ENCODE measurements around the gene CDC25B. TPM values are rescaled to one million over a fixed set of nuclear protein-coding genes. Genes with fewer than 3 reads are reported as not detected.
A peak's percentile ranks its signal among the peaks of the same experiment; 100 is the strongest.

Gene CDC25B
- total and polyA plus RNA-seq, 2 of the 13 experiments (the other 11 are each of a cell fraction or from before 2014, with no cell fraction given) = 14.5 to 19.4 TPM

DNA sequence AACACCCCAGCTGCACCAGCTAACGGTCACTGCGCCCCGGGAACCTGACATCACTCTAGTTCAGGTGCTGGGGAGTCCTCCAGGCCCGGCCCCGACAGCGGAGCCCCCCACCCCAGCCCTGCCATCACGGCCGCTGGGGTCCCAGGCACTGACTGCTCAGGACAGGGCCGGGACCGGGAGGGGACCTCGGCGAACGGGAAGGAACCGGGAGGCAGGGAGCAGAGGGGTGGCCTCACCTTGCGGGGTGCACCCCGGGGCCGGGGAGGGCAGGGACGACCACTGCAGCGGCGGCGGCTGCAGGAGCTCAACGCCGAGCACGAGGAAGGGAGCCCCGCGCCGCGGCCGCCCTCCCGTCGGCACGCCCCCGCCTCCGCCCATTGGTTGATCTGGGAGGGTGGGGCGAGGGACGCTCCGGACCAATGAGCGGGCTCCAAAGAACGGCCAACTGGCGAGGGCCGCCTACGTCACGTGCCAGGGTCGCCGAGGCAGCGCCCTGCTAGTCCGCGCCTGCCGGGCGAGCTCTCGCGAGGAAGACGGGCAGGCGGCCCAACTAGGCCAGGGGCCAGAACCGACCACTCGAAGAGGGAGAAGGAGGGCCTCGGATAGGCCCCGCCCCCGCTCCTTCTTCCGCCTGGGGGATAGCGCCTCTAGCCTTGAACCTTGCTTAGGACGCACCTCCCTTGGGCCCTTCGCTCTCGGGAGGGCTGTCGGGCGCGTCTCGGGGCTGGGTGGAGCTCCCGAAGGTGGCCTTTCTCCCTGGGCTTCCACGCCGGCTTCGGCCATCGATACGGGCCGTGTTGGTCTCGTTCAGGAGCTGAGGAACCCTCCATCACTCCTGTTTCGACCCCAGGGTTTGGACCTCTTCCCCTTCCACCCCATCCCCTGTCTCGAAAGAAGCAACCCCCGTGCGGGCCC is 28.4 kb upstream of the CDC25B start, which contains the start of gene ADISSP (continued):
- TF ChIP-seq, protein P1, sequence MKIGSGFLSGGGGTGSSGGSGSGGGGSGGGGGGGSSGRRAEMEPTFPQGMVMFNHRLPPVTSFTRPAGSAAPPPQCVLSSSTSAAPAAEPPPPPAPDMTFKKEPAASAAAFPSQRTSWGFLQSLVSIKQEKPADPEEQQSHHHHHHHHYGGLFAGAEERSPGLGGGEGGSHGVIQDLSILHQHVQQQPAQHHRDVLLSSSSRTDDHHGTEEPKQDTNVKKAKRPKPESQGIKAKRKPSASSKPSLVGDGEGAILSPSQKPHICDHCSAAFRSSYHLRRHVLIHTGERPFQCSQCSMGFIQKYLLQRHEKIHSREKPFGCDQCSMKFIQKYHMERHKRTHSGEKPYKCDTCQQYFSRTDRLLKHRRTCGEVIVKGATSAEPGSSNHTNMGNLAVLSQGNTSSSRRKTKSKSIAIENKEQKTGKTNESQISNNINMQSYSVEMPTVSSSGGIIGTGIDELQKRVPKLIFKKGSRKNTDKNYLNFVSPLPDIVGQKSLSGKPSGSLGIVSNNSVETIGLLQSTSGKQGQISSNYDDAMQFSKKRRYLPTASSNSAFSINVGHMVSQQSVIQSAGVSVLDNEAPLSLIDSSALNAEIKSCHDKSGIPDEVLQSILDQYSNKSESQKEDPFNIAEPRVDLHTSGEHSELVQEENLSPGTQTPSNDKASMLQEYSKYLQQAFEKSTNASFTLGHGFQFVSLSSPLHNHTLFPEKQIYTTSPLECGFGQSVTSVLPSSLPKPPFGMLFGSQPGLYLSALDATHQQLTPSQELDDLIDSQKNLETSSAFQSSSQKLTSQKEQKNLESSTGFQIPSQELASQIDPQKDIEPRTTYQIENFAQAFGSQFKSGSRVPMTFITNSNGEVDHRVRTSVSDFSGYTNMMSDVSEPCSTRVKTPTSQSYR (CRISPR knock-in tag; IDR thresholded peaks at IDR 0.05; ENCODE audit: borderline replicate concordance) = peak; percentile 9; the same call in 1 of the 2 replicates
- TF ChIP-seq SMAD1 (CRISPR knock-in tag; IDR thresholded peaks at IDR 0.05; ENCODE audit: borderline replicate concordance, low read depth) (no peak; the same call in 1 of the 2 replicates), FOXA1 (IDR thresholded peaks at IDR 0.05) (no peak), FOXA1 (CRISPR knock-in tag; IDR thresholded peaks at IDR 0.05) (peak; percentile 4), SP1 (IDR thresholded peaks at IDR 0.05) (no peak), SP1 (CRISPR knock-in tag; IDR thresholded peaks at IDR 0.05) (peak; percentile 95), NCOA1 (CRISPR knock-in tag; IDR thresholded peaks at IDR 0.05) (peak; percentile 89; the same call in 1 of the 2 replicates), ZNF207 (IDR thresholded peaks at IDR 0.05; ENCODE audit: borderline replicate concordance) (no peak), NRL (CRISPR knock-in tag; IDR thresholded peaks at IDR 0.05; ENCODE audit: borderline replicate concordance) (peak; percentile 69), ZNF33B (CRISPR knock-in tag; IDR thresholded peaks at IDR 0.05) (peak; percentile 71), CAMTA2 (CRISPR knock-in tag; IDR thresholded peaks at IDR 0.05; ENCODE audit: borderline replicate concordance) (0 out of 2 replicates have a peak, but pooled peaks have one; percentile 47), ZNF3 (CRISPR knock-in tag; IDR thresholded peaks at IDR 0.05) (no peak), MBNL3 (CRISPR knock-in tag; conservative IDR thresholded peaks at IDR 0.05) (no peak), GTF3A (CRISPR knock-in tag; conservative IDR thresholded peaks at IDR 0.05) (peak; percentile 51; the same call in 1 of the 2 replicates), MTA3 (CRISPR knock-in tag; IDR thresholded peaks at IDR 0.05) (0 out of 2 replicates have a peak, but pooled peaks have one; percentile 79), ZNF362 (CRISPR knock-in tag; IDR thresholded peaks at IDR 0.05; ENCODE audit: borderline replicate concordance) (no peak; the same call in 1 of the 2 replicates)
- TF ChIP-seq, protein P2, sequence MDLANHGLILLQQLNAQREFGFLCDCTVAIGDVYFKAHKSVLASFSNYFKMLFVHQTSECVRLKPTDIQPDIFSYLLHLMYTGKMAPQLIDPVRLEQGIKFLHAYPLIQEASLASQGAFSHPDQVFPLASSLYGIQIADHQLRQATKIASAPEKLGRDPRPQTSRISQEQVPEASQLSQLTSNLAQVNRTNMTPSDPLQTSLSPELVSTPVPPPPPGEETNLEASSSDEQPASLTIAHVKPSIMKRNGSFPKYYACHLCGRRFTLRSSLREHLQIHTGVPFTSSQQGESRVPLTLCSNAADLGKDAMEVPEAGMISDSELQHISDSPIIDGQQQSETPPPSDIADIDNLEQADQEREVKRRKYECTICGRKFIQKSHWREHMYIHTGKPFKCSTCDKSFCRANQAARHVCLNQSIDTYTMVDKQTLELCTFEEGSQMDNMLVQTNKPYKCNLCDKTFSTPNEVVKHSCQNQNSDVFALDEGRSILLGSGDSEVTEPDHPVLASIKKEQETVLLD (CRISPR knock-in tag; IDR thresholded peaks at IDR 0.05; ENCODE audit: low read depth) = no peak; the same call in 1 of the 2 replicates
- TF ChIP-seq, protein P3, sequence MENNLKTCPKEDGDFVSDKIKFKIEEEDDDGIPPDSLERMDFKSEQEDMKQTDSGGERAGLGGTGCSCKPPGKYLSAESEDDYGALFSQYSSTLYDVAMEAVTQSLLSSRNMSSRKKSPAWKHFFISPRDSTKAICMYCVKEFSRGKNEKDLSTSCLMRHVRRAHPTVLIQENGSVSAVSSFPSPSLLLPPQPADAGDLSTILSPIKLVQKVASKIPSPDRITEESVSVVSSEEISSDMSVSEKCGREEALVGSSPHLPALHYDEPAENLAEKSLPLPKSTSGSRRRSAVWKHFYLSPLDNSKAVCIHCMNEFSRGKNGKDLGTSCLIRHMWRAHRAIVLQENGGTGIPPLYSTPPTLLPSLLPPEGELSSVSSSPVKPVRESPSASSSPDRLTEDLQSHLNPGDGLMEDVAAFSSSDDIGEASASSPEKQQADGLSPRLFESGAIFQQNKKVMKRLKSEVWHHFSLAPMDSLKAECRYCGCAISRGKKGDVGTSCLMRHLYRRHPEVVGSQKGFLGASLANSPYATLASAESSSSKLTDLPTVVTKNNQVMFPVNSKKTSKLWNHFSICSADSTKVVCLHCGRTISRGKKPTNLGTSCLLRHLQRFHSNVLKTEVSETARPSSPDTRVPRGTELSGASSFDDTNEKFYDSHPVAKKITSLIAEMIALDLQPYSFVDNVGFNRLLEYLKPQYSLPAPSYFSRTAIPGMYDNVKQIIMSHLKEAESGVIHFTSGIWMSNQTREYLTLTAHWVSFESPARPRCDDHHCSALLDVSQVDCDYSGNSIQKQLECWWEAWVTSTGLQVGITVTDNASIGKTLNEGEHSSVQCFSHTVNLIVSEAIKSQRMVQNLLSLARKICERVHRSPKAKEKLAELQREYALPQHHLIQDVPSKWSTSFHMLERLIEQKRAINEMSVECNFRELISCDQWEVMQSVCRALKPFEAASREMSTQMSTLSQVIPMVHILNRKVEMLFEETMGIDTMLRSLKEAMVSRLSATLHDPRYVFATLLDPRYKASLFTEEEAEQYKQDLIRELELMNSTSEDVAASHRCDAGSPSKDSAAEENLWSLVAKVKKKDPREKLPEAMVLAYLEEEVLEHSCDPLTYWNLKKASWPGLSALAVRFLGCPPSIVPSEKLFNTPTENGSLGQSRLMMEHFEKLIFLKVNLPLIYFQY (CRISPR knock-in tag; IDR thresholded peaks at IDR 0.05; ENCODE audit: borderline replicate concordance) = peak; percentile 99

Data from HepG2 (cell line).